HG03575 (cell line): Measurements from ENCODE around the gene MTERF4.

Experiments used
- ATAC-seq: cut with Tn5 transposase; IDR thresholded peaks from one replicate; pipeline ENCODE4 v1.9.1; 2021; ENCODE audit not compliant: unreplicated experiment, insufficient number of reproducible peaks, low FRiP score; ENCODE audit errors: extremely low read depth

Gene MTERF4

GRCh38 chr2:241073166-241074064, 28.7 kb downstream of the MTERF4 start:
- ATAC-seq = no peak

GRCh38 chr2:241072553-241073165, 29.4 kb downstream of the MTERF4 start:
- no peak for ATAC-seq

GRCh38 chr2:241072151-241072550, 29.9 kb downstream of the MTERF4 start:
- no peak for ATAC-seq

GRCh38 chr2:241071677-241072111, 30.4 kb downstream of the MTERF4 start:
- no peak for ATAC-seq

GRCh38 chr2:241070811-241071676, 31.0 kb downstream of the MTERF4 start:
- ATAC-seq = no peak

- no peak for ATAC-seq
These were observed 31.7 kb downstream of the MTERF4 start for GRCh38 chr2:241070361-241070760.

- ATAC-seq = no peak
These were observed 32.2 kb downstream of the MTERF4 start for GRCh38 chr2:241069821-241070281.

- no peak for ATAC-seq
These were observed 32.9 kb downstream of the MTERF4 start for GRCh38 chr2:241068942-241069810.

GRCh38 chr2:241068136-241068941, 33.7 kb downstream of the MTERF4 start:
- ATAC-seq = no peak

GRCh38 chr2:241067501-241068135, 34.5 kb downstream of the MTERF4 start:
- ATAC-seq = no peak

GRCh38 chr2:241066893-241067341, 35.2 kb downstream of the MTERF4 start:
- no peak for ATAC-seq

- no peak for ATAC-seq
These were observed 35.8 kb downstream of the MTERF4 start for GRCh38 chr2:241066171-241066892.

GRCh38 chr2:241065355-241065803, 36.7 kb downstream of the MTERF4 start:
- ATAC-seq = no peak

GRCh38 chr2:241064802-241065354, 37.2 kb downstream of the MTERF4 start:
- no peak for ATAC-seq

GRCh38 chr2:241064008-241064801, 37.9 kb downstream of the MTERF4 start:
- ATAC-seq = no peak
